ENCODE results near the gene STOML2. TPM values are rescaled to one million over a fixed set of nuclear protein-coding genes. Genes with fewer than 3 reads are reported as not detected.
A peak's percentile ranks its signal among the peaks of the same experiment; 100 is the strongest.

Gene STOML2
- polyA plus RNA-seq, 1 donor (not counting 4 experiments of a cell fraction or from before 2014, with no cell fraction given) = 149 TPM

- peak overlapping the region; percentile 97 for H3K9ac ChIP-seq (ENCODE audit: control insufficient read depth, extremely low read depth, insufficient read depth, low read length)
- no peaks in the 10 kb centered on the region for H3K27me3 ChIP-seq (ENCODE audit: control insufficient read depth, extremely low read depth, insufficient read depth, low read length)
- dilution Hi-C loops (cut with MboI; ENCODE audit: extremely low pct_ligation_motif_present, low sequenced_read_pairs) = no loop called here
- peaks cover 41% of the 10 kb centered on the region for H4K20me1 ChIP-seq (ENCODE audit: control insufficient read depth, extremely low read depth, insufficient read depth, low read length)
- DNase-seq (ENCODE audit: low read depth, low spot score) (no peak), FAIRE-seq (no peak)
- peaks cover 3% of the 10 kb centered on the region for H3K9me1 ChIP-seq (ENCODE audit: control insufficient read depth, extremely low read depth, insufficient read depth, low read length)
- H3K4me1 ChIP-seq (ENCODE audit: control insufficient read depth, extremely low read depth, insufficient read depth, low read length) = peaks cover 43% of the 10 kb centered on the region
- peak overlapping the region; percentile 66 for H3K4me2 ChIP-seq (ENCODE audit: control insufficient read depth, extremely low read depth, insufficient read depth, low read depth, low read length)
- H3K79me2 ChIP-seq (ENCODE audit: control insufficient read depth, insufficient read depth, low read length) = peaks cover 56% of the 10 kb centered on the region
- H3K4me3 ChIP-seq (ENCODE audit: control insufficient read depth in 2 of 3, extremely low read depth in 1 of 3, insufficient read depth in 2 of 3, low read depth in 1 of 3, low read length in 3 of 3) = peak overlapping the region; percentile 81 to 96 (median 91)
- H3K27ac ChIP-seq (ENCODE audit: control insufficient read depth, insufficient read depth, low read length) = peak overlapping the region; percentile 94
- TF ChIP-seq CTCF (optimal IDR thresholded peaks at IDR 0.05 in 1 of 3, IDR thresholded peaks at IDR 0.05 in 1 of 3, conservative IDR thresholded peaks at IDR 0.05 in 1 of 3; ENCODE audit: extremely low read depth in 1 of 3, insufficient read depth in 2 of 3, low read length in 3 of 3) (no peak), EZH2 (IDR thresholded peaks at IDR 0.05; ENCODE audit: low read length) (no peak)
- H3K9me3 ChIP-seq (ENCODE audit: control insufficient read depth, low read depth, low read length) = no peaks in the 10 kb centered on the region
- H2AFZ ChIP-seq (ENCODE audit: control insufficient read depth, low read length) = no peak overlapping the region
- H3K36me3 ChIP-seq (ENCODE audit: control insufficient read depth in 2 of 2, extremely low read depth in 1 of 2, insufficient read depth in 2 of 2, low read length in 2 of 2) = peaks cover 19 to 32% of the 10 kb centered on the region in 2 experiments
Observed at GRCh38 chr9:35070823-35071813, 31.8 kb downstream of the STOML2 start.

GRCh38 chr9:35069020-35069419 lies 33.9 kb downstream of the STOML2 start:
- no peak overlapping the region for H2AFZ ChIP-seq (ENCODE audit: control insufficient read depth, low read length)
- no peaks in the 10 kb centered on the region for H3K9me3 ChIP-seq (ENCODE audit: control insufficient read depth, low read depth, low read length)
- peaks cover 41% of the 10 kb centered on the region for H4K20me1 ChIP-seq (ENCODE audit: control insufficient read depth, extremely low read depth, insufficient read depth, low read length)
- no peak overlapping the region for H3K9ac ChIP-seq (ENCODE audit: control insufficient read depth, extremely low read depth, insufficient read depth, low read length)
- TF ChIP-seq CTCF (optimal IDR thresholded peaks at IDR 0.05 in 1 of 3, IDR thresholded peaks at IDR 0.05 in 1 of 3, conservative IDR thresholded peaks at IDR 0.05 in 1 of 3; ENCODE audit: extremely low read depth in 1 of 3, insufficient read depth in 2 of 3, low read length in 3 of 3) = no peak
- no peak for TF ChIP-seq EZH2 (IDR thresholded peaks at IDR 0.05; ENCODE audit: low read length)
- dilution Hi-C loops (cut with MboI; ENCODE audit: extremely low pct_ligation_motif_present, low sequenced_read_pairs) = no loop called here
- peaks cover 43% of the 10 kb centered on the region for H3K4me1 ChIP-seq (ENCODE audit: control insufficient read depth, extremely low read depth, insufficient read depth, low read length)
- H3K36me3 ChIP-seq (ENCODE audit: control insufficient read depth in 2 of 2, extremely low read depth in 1 of 2, insufficient read depth in 2 of 2, low read length in 2 of 2) = peaks cover 25 to 43% of the 10 kb centered on the region in 2 experiments
- peaks cover 3% of the 10 kb centered on the region for H3K9me1 ChIP-seq (ENCODE audit: control insufficient read depth, extremely low read depth, insufficient read depth, low read length)
- H3K4me2 ChIP-seq (ENCODE audit: control insufficient read depth, extremely low read depth, insufficient read depth, low read depth, low read length) = peak overlapping the region; percentile 66
- no peaks in the 10 kb centered on the region for H3K27me3 ChIP-seq (ENCODE audit: control insufficient read depth, extremely low read depth, insufficient read depth, low read length)
- DNase-seq (ENCODE audit: low read depth, low spot score) (no peak), FAIRE-seq (no peak)
- H3K4me3 ChIP-seq (ENCODE audit: control insufficient read depth in 2 of 3, extremely low read depth in 1 of 3, insufficient read depth in 2 of 3, low read depth in 1 of 3, low read length in 3 of 3) = no peak overlapping the region
- H3K79me2 ChIP-seq (ENCODE audit: control insufficient read depth, insufficient read depth, low read length) = peaks cover 64% of the 10 kb centered on the region
- no peak overlapping the region for H3K27ac ChIP-seq (ENCODE audit: control insufficient read depth, insufficient read depth, low read length)
